HS-5 (cell line): ENCODE results near the gene ATAD3B.
"Not testable (repeated sequence)": the region's sequence is repeated elsewhere in the genome, so short reads cannot be mapped to it uniquely, and the experiment has no call there.

Experiments used
- DNase-seq: peaks from one replicate; pipeline ENCODE4 v3.0.0-alpha.2; 2012; ENCODE audit warnings: low read depth

Gene ATAD3B

DNA sequence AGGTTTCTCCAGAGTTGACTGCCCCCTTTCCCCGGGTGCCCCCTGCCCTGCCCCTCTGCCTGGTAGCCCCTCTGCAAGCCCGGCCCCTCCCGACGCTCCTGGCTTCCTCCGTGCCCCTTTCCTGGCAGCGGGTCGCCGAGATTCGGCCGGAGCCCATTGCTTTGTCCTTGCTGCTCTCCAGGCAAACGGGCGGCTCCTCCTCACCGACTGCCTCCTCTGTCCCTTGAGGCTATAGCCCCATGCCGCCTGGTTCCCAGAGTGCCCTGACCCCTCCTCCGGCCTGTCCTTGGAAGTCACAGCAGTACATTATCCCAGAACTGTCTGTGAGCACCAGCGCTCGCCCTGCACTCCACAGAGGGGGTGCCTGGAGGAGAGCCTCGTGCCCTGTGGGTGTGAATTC lies 42.1 kb downstream of the ATAD3B start:
- not testable (repeated sequence) for DNase-seq

DNA sequence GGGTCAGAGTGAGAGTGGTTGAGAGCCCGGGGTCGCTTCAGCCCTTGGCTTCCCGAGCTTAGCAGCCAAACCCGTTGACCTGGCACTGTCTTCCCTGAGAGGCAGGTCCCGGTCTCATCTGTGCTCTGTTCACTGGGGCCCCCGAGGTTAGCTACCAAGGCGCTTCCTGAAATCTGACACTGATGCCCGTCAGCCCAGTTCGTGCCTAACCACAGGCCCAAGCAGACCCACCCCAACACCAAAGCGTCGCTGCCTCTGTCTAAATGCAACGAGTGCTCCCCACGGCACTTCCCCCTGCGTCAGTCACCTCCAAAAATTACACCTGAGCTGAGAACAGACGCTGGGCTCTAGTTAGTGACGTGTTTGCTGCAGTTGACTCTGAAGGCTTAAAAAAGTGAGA lies 42.8 kb downstream of the ATAD3B start:
- DNase-seq: not testable (repeated sequence)

DNA sequence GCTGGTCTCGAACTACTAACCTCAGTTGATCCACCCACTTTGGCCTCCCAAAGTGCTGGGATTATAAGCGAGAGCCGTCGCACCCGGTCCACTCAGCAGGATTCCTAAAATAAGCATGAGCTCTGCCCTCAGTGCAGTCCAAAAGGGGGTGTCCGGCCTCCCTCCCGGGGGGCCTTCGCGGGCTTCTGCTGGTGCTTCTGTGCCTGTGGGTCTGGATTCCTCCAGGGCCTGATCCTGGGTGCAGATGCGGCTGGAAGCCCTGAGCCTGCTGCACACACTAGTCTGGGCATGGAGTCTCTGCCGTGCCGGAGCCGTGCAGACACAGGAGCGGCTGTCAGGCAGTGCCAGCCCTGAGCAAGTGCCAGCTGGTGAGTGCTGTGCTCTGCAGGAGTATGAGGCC lies 45.4 kb downstream of the ATAD3B start:
- DNase-seq: not testable (repeated sequence)

DNA sequence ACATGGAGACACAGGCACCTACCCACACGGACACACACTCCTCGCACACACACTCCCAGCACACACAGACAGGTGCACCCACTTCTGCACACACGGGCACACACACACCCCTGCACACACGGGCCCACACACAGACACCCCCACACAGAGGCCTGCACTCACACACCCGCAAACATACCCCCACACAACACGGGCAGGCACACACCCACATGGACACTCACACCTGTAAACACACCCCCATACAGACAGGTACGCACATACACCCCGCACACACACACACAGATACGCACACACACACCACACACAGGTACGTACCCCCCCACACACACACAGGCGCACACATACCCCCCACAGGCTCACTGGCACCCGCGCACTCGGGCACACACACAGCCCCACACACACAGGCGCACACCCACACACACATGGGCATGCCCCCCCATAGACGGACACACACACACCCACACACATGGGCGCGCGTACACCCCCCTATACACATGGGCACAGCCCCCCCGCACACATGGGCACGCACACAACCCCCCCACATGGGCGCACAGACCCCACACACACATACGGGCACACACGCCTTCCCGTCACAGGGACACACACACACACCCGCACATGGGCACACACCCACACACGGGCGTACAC lies 46.5 kb downstream of the ATAD3B start:
- DNase-seq: no peak

DNA sequence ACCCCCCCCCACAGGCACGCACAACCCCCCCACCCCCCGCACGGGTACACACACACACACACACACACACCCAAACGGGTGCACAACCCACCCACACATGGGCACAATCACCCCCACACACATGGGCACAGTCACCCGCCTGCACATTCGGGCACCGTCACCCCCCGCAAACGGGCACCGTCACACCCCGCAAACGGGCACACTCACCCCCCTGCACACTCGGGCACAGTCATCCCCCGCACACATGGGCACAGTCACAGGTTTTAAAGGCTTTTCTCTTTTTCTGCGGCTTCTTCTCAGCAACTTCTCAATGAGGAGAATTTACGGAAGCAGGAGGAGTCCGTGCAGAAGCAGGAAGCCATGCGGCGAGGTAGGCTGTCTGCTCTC lies 47.0 kb downstream of the ATAD3B start:
- not testable (repeated sequence) for DNase-seq

DNA sequence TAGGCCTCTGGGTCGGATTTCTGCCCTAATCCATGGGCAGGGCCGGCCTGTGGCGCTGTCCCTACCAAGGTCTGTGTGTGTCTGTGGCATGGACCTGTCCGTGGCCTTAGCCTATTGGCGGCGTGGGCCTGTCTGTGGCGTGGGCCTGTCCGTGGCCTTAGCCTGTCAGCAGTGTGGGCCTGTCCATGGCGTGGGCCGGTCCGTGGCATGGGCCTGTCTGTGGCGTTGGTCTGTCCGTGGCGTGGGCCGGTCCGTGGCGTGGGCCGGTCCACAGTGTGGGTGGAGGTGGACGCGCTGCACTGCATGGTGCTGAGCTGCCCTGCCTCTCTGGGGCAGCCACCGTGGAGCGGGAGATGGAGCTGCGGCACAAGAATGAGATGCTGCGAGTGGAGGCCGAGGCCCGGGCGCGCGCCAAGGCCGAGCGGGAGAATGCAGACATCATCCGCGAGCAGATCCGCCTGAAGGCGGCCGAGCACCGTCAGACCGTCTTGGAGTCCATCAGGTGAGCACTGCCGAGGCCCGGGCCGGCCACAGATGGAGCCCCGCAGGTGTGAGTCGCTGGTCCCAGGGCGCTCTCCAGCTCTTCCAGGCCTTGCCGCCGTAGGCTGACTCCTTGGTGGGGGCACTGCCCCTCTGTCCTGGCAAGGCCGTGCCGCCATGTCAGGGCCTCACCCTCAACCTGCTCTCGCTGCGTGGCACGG lies 48.4 kb downstream of the ATAD3B start:
- DNase-seq: not testable (repeated sequence)

DNA sequence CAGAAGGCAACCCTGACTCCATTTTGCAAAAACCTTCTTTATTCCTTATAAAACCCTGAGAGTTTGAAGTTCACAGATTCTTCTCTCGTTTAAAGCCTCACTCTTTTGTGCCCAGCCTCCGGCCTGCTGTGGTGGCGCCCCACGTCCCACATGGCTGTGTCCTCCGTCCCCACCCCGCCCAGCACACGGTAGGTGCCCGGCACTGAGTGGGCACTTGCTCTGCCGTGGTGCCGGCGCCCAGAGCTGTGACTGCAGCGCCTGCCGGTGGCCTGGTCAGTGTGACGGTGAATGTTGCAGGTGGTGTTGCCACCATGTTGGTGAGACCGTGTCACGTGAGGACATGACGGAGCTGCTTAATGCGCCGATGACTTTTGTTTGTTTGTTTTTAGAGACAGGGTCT lies 49.8 kb downstream of the ATAD3B start:
- DNase-seq: no peak

DNA sequence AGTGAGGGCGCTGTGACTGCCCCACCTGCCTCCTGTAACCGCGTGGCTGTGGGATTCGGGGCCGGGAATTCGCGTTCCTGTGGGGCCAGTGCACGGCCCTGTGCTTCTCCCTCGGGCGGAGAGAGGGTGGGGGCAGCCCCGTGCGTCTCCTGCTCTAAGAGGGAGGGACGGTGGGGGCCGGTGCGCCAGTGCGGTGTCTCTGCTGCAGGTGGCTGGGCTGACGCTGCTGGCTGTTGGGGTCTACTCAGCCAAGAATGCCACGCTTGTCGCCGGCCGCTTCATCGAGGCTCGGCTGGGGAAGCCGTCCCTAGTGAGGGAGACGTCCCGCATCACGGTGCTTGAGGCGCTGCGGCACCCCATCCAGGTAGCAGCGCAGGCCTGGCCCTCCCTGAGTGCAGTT lies 51.0 kb downstream of the ATAD3B start:
- not testable (repeated sequence) for DNase-seq

DNA sequence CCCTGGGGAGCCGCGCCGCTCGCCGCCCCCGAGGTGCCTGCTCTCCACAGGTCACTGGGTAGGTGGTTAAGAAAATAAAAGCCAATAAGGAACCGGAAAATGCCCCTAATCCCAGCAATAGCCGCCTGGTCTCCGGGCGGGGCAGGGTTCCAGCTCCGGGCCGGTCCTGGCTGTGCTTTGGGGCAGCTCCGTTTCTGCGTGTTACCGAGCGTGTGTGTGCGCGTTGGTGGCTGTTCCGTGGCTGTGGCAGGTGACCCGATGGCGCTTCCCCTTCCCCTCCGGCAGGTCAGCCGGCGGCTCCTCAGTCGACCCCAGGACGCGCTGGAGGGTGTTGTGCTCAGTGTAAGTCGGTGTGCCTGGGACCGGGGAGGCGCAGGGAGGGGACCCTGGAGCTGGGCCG lies 51.7 kb downstream of the ATAD3B start:
- DNase-seq: not testable (repeated sequence)

DNA sequence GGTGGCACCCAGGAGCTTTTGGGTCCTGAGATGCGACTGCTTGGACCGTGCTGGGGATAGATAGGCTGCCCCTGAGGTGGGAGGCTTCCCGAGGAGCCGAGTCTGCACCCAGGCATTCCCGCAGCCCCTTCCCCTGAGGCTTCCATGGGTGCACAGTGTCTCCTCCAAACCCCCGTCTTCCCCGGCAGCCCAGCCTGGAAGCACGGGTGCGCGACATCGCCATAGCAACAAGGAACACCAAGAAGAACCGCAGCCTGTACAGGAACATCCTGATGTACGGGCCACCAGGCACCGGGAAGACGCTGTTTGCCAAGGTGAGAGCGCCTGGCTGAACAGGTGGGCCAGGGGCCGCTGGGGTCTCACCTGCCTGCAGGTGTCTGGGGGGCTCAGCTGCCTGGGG lies 52.1 kb downstream of the ATAD3B start:
- DNase-seq: not testable (repeated sequence)

DNA sequence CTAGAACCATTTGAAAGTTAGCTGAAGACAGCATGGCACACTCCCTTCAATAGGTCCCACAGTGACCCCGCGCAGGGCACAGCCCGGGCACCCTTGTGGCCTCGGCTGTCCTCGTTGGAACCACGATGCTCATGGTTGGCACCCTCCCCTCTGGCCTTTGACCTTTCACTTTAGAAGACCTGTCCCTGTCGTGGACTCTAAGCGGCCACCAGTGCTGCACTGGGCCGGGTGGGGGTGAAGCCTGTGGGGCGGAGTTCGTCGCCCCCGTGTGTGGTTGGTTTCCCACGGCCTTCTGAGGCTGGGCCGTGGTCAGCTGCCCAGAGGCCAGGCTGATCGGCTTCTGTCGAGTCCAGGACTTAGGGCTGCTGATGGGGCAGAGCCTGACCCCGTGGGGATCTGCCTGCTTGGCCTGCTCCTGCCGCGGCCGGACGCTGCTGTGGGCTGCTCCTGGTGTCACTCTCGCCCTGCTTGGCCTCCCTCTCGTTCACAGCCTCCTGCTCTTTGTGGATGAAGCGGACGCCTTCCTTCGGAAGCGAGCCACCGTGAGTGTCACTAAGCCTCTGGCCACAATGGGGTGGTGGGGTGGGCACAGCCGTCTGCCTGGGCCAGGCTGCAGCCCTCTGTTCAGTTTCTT lies 53.3 kb downstream of the ATAD3B start:
- DNase-seq: not testable (repeated sequence)

DNA sequence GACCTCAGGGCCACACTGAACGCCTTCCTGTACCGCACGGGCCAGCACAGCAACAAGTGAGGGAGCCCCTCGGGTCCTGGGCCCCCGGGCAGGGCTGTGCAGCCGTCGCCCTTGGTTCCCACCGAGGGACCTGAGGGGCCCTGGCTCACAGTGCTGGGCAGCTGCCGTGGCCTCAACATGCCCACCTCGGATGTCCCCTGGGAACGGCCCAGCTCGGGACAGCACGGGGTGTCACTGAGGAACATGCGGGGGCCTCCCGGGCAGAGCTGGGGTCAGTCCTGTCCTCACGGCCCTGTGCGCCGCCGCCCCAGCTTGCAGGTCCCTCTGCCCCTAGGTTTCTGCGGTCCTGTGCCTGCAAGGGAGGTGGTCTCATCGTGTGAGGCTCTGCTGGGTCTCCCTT lies 54.9 kb downstream of the ATAD3B start:
- not testable (repeated sequence) for DNase-seq

DNA sequence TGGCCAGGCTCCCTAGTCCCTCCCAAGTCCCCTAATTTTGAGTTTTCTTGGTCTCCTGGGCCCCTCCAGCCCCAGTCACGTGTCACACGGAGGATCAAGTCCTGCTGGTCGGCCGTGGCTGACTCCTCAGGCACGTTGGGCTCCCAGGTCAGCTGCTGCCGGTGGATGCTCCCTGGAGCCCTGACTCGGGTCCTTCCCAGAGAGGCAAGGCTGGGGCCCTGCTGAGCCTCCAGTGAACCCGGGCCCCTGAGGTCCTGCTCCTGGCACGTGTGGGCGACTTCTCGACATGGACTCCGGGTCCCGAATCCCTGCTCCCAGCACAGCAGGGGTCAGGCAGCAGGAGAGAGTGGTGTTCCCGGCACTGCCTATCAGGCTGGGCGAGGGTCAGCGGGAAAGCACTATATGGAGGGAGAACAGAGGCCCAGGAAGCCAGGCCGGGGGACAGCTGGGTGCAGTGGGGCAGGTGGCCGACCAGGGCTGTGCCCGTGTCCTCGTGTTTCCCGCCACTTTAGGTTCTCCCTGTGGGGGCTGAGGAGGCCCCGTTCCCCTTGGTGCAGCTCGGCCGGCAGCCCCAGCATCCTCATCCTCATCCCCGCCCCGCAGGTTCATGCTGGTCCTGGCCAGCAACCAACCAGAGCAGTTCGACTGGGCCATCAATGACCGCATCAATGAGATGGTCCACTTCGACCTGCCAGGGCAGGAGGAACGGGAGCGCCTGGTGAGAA lies 55.7 kb downstream of the ATAD3B start:
- no peak for DNase-seq

DNA sequence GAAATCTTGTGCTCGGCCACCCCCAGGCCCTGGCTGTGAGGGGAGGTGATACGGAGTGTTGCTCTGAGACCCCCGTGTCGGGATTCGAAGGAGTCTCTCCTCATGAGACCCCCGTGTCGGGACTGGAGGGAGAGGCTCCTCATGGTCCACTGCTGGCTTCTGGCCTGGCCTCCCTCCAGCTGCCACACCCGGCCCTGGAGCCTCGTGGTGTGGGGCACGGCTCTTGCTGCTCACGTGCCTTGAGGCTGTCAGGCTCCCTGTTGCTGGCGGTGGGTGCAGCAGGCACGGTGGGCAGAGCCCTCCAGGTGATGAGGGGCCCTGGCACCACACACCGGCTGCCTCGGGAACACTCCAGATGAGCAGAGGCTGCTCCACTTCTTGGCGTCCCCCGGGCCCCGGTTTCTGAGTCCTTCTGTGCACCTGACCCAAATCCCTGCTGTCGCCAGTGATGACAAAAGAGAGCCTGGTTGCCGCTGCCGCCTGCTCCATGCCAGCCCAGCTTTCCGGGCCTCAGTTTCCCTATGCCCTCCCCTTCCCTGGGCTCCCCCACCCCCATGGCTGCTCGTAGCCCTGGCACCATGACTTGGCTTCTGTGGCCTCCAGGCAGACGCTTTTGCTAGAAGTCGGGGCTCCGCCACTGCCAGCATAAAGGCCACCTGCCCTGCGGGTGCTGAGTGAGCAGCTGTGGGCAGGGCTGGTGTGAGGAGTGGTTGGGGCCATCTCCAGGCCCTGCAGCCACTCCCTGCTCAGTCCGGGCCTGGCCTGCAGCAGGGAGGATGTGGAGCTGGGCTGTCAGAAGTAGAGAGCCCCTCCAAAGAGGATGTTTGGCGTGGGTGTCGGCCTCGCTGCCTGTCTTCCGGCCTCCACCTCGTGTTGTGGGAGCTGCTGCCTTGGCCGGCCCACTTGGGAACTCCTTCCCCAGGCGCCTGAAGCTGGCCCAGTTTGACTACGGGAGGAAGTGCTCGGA lies 57.0 kb downstream of the ATAD3B start:
- no peak for DNase-seq

DNA sequence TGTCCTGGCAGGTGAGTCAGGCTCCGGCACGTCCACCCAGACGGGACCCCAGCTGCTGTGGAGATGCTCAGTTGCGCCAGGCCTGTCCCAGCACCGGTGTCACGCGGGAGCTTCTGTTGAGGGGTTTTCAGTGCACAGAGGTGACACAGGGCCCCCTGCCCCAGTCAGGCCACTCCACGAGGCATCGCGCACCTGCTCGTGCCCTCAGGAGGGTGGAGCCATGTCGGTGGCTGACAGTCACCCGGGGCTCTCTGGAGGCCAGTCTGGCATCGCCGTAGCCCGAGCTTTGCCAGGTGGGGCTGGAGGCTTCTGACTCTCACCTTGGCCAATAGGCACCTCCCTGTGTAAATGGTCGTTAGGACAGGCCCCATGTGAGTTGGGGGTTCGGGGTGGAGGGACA lies 57.8 kb downstream of the ATAD3B start:
- no peak for DNase-seq

DNA sequence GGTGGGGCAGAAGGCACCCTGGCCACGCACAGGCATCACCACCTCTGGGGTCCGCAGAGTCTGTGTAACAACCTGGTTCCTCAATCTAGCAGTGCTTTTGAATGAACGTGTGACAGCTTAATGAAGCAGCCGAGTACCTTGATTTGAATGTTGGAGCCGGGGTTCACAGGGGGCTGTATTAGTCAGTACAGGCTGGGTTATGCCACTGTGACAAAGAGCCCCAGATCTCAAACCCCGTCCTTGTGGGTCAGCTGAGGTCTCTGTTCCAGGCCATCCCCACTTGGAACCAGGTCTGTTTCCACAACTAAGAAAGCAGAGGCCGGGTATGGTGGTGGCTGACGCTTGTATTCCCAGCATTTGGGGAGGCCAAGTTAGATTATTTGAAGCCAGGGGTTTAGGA lies 58.4 kb downstream of the ATAD3B start:
- DNase-seq: no peak

DNA sequence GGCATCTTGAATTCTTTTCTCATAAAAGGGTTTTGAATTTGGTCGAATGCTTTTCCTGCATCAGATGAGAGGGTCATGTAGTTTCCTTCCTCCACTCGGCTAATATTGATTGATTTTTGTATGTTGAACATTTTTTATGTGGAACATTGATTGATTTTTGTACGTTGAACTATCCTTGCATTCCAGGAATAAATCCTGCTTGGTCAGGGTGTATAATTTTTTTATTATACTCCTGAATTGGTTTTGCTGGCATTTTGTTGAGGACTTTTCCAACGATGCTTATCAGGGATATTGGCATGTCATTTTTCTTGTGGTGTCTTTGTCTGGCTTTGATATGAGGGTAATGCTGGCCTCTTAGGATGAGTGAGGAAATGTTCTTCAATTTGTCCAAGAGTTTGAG lies 60.4 kb downstream of the ATAD3B start:
- no peak for DNase-seq

DNA sequence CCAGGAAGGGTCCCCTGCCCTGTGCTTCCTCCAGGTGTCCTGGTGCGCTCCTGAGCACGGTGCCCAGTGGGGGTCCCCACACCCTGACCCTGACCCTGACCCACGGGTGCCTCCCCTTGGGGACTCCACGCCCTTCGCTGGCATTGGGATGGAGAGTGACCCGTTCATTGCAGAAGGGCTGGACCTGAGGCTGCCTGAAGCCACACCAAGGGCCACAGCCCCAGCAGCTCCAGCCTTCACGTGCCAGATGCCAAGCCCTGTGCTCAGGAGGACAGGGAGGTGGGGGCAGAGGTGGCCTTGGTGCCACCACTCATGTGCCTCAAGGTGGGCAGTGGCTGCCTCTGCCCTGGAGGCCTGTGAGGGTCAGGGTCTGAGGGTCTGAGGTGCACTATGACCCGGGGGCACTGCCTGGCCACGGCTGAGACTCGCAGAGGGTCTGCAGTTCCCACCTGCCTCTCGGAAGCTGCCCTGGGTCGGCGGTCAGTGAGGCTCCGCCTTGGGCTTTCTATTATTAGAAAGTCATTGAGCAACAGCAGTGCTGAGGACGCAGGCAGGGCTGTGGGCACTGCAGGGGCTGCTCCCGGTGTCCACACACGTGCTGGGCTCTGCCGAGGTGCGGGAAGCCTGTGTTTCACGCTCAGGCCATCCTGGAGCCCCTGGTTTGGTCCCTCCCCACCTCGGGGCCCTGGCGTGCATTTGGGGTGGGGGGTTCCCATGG lies 61.8 kb downstream of the ATAD3B start:
- DNase-seq: not testable (repeated sequence)

DNA sequence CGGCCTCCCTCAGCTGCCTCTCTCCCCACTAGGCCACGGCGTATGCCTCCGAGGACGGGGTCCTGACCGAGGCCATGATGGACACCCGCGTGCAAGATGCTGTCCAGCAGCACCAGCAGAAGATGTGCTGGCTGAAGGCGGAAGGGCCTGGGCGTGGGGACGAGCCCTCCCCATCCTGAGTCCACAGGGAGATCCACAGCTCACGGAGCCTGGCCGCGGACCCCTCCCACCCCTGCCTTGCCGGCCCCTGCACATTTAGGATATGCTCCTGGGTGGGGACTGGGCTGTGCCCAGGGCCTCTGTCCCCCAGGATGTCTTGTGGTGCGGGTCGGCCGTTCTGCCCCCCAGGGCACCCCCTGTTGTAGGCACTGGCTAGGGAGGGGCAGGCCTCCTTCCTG lies 62.3 kb downstream of the ATAD3B start:
- DNase-seq: not testable (repeated sequence)

DNA sequence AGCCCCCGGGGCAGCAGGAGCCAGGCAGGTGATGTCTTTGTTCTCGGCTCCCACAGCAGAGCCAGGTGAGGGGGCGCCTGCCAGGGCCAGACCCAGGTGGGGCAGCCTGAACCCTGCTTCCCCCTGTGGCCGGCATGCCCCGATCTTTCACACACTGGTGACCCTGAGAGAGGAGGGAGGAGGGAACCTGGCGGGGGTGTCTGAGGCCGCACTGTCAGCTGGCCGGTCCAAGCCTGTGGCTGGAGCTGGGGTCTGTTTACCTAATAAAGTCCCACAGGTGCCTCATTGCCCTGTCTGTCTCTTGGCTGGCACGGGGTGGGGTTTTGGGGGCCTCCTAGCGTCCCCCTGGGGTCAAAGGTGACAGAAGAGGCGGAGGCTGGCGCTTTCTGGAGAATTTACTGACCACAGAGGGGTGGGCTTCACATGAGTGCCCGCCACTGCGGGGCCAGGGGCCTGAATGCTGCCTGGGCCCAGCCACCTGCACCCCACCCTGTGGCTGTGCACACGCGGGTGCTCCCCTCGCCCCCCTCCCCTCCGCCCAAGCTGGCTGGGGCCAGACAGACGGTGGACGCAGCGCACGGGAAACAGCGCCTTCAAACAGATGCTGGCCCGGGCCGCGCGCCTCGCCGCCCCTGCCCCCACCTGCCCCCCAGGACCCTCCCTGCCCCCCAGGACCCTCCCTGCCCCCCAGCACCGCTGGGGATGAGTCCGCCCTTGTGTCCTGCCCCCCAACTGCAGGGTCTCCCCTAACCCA lies 63.0 kb downstream of the ATAD3B start:
- DNase-seq: no peak
